ENCODE results near the gene KCNC1.

KCNC1 gene

DNA sequence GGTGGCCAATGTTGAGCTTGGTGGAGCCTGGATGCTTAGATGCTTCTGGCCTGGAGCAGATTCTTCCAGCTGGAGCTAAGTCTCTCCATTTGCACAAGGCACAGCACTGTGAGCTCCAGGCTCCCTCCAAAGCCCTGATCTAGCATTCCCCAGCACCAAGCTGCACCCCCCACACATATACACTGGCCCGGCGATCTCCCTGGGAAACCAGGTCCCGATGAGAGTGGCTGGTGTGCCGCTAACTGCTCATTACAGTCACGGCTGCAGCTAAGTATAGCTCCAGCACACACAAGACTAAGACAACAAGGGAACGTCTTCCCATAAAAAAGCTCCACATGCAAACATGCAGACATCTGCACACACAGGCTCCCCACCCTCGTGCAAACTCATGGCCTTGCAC lies 17.6 kb downstream of the KCNC1 start:
- DNase-seq: peak in 9 of 56 donors; percentile 13 to 43 (median 31)

DNA sequence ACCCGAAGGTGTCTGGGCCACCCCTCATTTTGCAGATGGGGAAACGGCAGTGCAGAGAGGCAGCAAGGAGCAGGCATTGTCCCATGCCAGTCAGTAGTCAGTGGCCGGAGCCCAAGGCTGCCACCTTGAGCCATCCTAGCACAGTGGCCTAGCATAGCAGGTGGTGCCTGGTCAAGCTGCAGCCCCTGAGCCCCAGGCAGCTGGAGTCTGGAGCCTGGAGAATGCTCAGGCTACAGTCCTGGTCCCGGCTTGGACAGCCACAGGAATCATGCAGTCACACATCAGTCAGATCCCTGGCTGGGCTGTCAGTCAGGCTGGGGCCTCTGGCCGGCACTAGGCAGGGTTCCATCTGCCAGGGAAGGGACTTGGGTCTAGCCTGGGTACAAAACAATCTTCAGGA lies 18.6 kb downstream of the KCNC1 start:
- no peak for DNase-seq

DNA sequence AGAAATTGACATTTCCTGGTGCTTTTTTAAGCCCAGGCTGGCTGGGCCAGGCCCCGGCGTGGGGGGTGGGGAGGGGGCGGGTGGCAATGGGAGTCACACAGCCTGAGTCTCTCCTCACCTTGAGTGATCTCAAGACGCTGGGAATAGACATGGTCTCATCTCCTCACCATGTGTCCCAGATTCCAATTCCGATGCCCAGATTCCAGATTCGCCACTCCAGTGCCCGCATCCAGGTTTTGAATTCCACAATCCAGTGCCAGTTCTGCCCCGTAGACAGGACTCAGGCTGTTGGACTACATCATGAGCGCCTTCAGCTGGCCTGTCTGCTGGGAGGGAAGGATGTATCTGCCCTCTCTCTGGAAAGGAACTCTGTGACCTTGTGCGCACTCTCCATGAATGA lies 19.1 kb downstream of the KCNC1 start:
- DNase-seq: no peak

- DNase-seq: no peak
Measured at GRCh38 chr11:17755891-17756290, 21.3 kb downstream of the KCNC1 start.

- peak in 13 of 56 donors; percentile 4 to 49 (median 25) for DNase-seq
Measured at GRCh38 chr11:17760102-17761029, 25.8 kb downstream of the KCNC1 start.

DNA sequence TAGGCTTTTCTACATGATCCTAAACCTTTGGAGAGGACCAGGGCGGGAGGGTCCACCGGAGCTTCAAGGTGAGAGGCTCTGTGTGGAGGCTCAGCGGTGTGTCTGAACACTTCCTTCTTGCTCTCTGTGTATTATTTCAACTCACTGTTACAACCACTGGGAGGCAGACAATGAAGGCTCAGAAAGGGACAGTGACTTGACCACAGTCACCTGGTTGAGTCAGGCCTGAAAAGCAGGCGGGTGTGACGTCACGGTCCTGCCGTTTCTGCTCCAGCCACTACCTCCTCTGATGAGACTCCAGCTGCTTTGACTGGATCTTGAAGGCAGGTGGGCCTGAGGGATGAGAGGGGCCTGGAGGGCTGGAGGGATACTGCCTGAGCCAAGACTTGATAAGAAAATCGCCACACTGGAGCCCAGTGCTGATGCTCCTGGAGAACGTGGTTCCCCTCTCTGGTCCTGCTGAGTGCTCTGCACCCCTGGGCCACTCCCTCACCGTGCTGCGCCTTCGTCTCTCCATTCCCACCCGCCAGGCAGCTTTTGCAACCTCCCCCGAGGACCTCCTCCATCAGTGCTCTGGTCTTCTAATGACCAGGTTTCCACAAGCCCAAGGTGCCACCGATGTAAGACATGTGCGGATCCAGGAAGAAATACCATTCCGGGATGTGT lies 27.9 kb downstream of the KCNC1 start:
- no peak for DNase-seq

DNA sequence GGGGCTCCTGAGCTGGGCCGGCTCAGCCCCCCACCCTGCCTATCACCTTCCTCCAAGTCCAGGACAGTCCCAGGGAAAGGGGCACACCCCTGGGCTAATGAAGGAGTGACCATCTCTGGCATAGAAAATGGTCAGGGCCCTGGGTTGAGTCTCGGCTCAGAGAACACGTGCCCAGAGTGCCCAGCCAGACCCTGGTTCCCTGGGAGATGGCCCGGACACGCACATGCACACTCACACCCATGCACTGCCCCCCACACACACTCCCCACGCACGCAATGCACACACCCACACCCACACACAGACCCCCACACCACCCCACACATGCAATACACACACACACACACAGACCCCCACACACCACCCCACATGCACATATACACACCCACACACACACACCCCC lies 28.7 kb downstream of the KCNC1 start:
- peak in 1 of 56 donors; percentile 65 for DNase-seq

- peak in 1 of 56 donors; percentile 65 for DNase-seq
Measured at GRCh38 chr11:17763703-17764102, 29.1 kb downstream of the KCNC1 start.

DNA sequence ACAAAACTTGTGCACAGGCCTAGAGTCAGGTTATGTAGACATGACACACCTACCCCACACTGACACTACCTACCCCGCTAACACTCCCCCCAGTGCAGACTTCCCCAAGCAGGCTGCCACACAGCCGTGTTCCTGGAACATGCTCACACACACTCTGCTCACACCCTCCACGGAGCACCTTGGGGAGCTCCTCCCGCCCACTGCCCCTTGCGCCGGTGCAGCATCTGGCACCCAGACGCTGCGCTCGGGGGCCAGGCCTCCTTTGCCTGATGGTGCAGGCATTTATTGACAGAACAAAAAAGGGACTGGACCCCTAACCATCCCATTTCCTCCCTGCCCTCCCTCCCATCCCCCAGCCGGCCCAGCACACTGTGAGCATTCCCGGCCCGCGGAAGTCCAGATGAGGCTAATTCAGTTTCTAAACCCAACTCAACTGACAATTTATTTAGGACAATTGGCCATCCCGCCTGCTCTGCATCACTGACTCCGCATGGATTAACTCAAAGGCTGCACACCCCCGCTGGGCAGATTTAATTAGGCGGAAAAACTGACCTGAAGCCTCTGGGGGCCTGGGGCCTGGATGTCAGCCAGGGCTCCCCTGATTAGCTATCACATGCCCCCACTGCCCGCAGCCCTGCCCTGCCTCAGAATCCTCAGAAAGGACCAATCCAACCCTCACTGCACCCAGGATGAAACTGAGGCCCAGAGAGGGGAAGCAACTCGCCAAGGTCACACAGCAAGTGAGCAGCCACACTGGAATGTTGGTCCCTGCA lies 30.1 kb downstream of the KCNC1 start:
- no peak for DNase-seq

DNA sequence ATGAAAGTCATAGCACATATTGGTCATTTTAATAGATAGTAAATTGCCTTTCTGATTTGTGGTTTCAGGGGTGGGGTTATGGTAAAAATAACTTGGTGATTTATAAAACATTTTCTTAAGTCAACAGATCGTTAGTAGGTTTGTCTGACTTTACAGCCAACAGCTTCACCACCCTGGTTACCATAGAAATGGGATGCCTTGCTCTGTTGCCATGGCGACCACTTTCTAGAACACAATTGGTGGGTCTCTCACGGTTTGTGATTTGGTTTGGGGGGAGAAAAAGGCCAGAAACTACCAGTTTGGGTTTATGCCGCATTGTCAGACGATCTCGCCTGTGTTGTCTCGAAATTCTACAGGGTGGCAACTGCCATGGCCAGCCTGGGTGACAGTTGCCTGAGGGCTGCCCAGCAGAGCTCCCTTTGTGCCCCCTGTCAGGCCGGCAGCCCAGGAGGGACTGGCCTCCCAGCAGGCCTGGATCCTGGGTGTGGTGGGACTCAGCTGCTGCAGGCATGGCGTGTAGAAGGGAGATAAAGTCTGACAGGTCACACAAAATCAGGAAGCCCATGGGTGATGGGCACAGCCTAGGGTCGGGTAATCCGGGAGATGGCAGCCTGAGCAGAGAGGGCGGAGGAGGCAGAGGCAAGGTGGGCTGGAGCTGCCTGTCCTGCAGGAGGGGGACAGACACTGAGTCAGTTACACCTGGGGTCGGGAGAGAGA lies 30.9 kb downstream of the KCNC1 start:
- DNase-seq: peak in 22 of 56 donors; percentile 11 to 59 (median 26)

DNA sequence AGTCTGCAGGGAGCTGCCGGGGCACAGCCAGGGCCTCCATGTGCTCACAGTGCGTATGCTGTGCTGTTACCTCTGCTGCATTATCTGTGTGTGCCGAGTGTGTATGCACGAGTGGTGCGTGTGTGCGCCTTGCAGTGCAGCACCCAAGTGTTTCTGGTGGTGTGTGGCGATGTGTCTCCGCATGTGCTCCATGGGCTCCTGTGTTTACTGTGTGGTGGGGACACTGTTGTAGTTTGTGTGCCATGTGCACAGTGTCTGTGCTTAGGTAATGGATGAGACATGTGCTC lies 31.4 kb downstream of the KCNC1 start:
- no peak for DNase-seq

GRCh38 chr11:17766590-17766989 lies 32.0 kb downstream of the KCNC1 start:
- DNase-seq: no peak

DNA sequence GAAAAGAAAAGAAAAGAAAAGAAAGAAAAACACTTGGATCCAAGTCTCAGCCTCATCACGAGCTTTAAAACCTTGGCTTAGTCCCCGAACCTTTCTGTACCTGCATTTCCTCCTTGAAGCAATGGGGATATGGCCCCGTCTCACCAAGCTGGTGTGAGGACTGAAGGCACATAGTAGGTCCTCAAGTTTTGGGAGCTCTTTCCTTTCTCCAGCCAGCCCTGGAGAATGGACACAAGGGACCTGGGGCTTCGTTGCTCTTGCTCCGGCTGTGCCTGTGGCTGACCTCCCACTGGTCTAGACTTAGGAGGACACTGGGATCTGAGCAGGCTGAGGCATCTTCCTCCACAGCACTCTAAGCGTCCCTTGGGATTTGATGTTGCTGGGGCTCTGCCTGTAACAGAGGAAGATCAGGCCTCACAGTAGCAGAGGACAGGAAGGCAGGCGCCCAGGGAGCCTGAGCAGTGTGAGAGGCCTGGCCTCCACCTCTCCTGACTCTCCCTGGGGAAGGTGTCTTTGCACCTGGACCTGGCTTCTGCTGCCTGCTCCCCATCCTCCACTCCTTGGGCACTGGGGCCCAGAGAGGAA lies 32.8 kb downstream of the KCNC1 start:
- DNase-seq: no peak

DNA sequence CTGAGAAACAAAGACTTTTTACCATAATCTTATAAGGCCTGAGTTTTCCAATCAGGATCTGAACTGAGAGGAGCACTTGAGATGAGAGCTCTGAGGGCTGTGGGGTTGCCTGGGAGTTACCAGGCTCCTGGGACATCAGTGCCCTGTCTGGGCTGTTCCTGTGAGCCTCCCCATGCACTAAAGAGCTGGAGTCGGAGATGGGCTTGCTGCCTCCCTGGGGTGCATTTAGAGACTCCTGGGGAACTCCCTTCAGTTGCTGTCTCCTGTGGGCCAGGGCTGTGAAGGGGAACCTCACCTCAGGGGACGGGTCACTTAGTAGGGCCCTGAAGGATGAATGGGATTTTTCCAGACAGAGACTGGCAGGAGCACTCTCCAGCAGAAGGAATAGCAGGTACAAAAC lies 33.3 kb downstream of the KCNC1 start:
- no peak for DNase-seq

DNA sequence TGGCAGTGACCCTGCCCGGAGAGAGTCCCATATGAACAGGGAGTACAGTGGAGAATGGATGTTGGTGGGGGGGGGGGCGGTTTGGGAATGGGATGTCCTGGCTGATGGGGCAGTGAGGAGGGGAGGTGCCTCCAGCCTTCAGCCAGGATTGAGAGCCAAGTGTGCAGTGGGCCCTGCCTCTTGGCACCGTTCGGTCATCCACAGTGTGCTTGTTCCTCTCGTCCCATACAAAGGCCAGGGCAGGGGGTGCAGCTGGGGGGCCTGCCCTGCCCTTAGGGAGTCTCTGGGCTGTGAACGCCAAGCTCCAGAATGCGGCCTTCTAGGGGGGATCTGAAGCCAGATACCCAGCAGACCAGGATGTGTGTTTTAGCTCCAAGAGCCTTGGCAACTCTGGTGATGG lies 34.0 kb downstream of the KCNC1 start:
- DNase-seq: no peak

DNA sequence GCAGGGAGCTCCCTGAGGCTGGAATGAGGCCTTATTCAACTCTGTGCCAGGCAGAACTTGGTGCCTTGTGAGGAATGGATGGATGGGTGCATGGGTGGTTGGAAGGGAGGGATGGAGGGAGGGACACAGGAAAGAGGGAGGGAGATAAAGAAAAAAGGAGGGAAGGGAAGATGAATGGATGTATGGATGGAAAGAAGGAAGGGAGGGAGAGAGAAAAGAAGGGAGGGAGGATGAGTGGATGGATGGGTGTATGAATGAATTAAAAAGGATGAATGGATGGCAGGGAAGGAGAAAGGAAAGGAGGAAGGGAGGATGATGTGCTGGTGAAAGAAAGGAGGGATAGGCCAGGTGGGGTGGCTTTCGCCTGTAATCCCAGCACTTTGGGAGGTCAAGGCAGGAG lies 34.6 kb downstream of the KCNC1 start:
- no peak for DNase-seq

DNA sequence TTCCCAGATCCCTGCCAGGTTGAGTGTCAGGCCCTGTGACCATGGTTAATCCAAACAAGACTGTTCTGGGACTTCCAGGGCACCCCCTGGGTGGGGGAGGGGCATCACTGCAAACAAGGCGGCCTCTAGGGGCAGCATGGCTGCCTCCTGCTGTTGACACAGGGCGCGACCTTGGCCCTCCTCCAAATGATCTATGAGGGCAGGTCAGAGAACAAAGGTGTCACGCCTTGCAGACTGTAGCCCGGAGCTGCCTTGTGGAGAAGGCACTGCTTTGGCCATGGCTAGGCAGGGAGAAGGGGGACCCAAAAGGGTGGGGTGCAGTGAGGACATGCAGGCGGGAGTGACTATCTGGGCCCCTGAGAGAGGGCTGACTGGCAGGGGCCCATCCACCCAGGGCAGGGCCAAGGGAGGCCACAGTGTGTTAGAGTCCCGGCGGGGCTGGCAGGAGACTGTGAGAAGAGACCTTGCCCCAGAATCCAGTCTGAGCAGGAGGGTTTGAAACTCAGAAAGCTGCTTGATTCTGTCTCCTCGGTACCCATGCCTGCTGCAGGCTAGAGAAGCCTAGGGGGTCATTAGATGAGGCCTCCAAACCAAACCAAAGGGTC lies 35.6 kb downstream of the KCNC1 start:
- DNase-seq: no peak

DNA sequence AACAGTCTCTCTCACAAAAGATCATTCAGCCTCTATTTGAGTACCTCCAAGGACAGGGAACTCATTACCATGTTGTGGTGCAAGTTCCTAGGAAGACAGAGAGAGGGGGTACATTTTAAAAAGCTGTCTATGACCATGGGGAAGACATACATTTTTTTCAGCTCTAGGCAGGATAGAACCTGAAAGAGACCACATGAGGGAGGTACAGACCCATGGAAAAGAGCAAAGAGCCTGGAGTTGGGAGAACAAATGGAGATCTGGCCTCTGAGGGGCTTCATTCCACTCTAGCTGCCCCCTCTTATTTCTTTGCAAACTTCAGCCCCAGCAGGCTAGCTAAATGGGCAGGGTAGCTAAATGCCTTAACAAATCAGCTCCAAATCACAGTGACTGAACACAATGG lies 36.3 kb downstream of the KCNC1 start:
- DNase-seq: no peak

GRCh38 chr11:17771415-17771814 lies 36.8 kb downstream of the KCNC1 start:
- no peak for DNase-seq

- no peak for DNase-seq
Measured at GRCh38 chr11:17771841-17772401, 37.3 kb downstream of the KCNC1 start.

All from amygdala (tissue), 56 donors.